Spinal cord (tissue), 10 donors: ENCODE results near the gene CNTN3. TPM values are rescaled to one million over a fixed set of nuclear protein-coding genes. Genes with fewer than 3 reads are reported as not detected.

Experiments
- DNase-seq, 6 donors: peaks; one replicate each; pipeline versions ENCODE4 v3.0.0 to v3.0.0-alpha.2; 2013 to 2015; ENCODE audit warnings: low spot score in 6 of 6, low read depth in 4 of 6
- H3K27ac ChIP-seq: one replicate; pipeline ENCODE4 v1.5.1; 2013; ENCODE audit warnings: low read depth, low read length, control low read depth
- H3K27me3 ChIP-seq: one replicate; pipeline ENCODE4 v1.6.1; 2013; ENCODE audit warnings: low read length; ENCODE audit not compliant: control insufficient read depth, insufficient read depth
- H3K36me3 ChIP-seq: one replicate; pipeline ENCODE4 v1.6.1; 2013; ENCODE audit warnings: low read length; ENCODE audit not compliant: control insufficient read depth, insufficient read depth
- H3K4me1 ChIP-seq: one replicate; pipeline ENCODE4 v1.6.1; 2013; ENCODE audit warnings: low read length; ENCODE audit not compliant: control insufficient read depth, insufficient read depth
- H3K4me3 ChIP-seq: one replicate; pipeline ENCODE4 v1.5.1; 2013; ENCODE audit warnings: low read depth, low read length, control low read depth
- H3K9me3 ChIP-seq: one replicate; pipeline ENCODE4 v1.6.1; 2013; ENCODE audit warnings: low read length; ENCODE audit not compliant: control insufficient read depth, insufficient read depth
- WGBS: methylation state at CpG from one replicate; pipeline ENCODE4 v1.1.5; 2013; ENCODE audit warnings: missing lambda C conversion rate; ENCODE audit not compliant: insufficient coverage; 5-methylcytosine and 5-hydroxymethylcytosine counted together
- polyA plus RNA-seq, 2 donors: library from polyadenylated mRNA; unstranded; fragments of 120-200 nt; gene quantifications; one replicate each; pipeline ENCODE4 v1.2.1, GENCODE V29; 2013; ENCODE audit not compliant: insufficient read length in 2 of 2
- total RNA-seq, 2 donors: library from RNA; depleted of rRNA in 1 of 2; stranded (reverse); fragments of 120-200 nt in 1 of 2; fragments of >200 nt in 1 of 2; gene quantifications; one replicate each; pipeline versions ENCODE4 v1.2.3 to v1.2.4, GENCODE V29; 2013 to 2014
- donor health status: healthy.

CNTN3 gene
- total and polyA plus RNA-seq, 4 donors, result 16.7 to 28.5 (median 22.5) TPM

- Histone ChIP-seq H3K27me3 (peaks cover 8% of the 10 kb centered on the region), H3K36me3 (no peaks in the 10 kb centered on the region), H3K27ac (no peak overlapping the region), H3K4me1 (peaks cover 7% of the 10 kb centered on the region), H3K9me3 (no peaks in the 10 kb centered on the region), H3K4me3 (no peak overlapping the region)
- DNase-seq, result peak in 2 of 6 donors; percentile 53 to 87
- no CpG with 5 or more reads among the region's 3 CpGs for WGBS
Measured at GRCh38 chr3:74617776-74618175, 3.3 kb upstream of the CNTN3 start.

GRCh38 chr3:74613521-74614106, 845 bp downstream of the CNTN3 start:
- Histone ChIP-seq H3K4me1 (peaks cover 7% of the 10 kb centered on the region), H3K27ac (peak overlapping the region; percentile 26), H3K9me3 (no peaks in the 10 kb centered on the region), H3K36me3 (no peaks in the 10 kb centered on the region), H3K27me3 (peaks cover 6% of the 10 kb centered on the region), H3K4me3 (peak overlapping the region; percentile 67)
- peak in 2 of 6 donors; percentile 51 to 56 for DNase-seq
- 11% methylated on average over 15 of the region's 16 CpGs for WGBS

- no peaks in the 10 kb centered on the region for H3K9me3 ChIP-seq
- H3K36me3 ChIP-seq, result no peaks in the 10 kb centered on the region
- no CpG with 5 or more reads among the region's 2 CpGs for WGBS
- H3K4me1 ChIP-seq, result peaks cover 7% of the 10 kb centered on the region
- H3K27ac ChIP-seq, result no peak overlapping the region
- H3K4me3 ChIP-seq, result peak overlapping the region; percentile 67
- H3K27me3 ChIP-seq, result peaks cover 6% of the 10 kb centered on the region
- DNase-seq, result no peak
Measured at GRCh38 chr3:74613060-74613459, 1.4 kb downstream of the CNTN3 start.

GRCh38 chr3:74611206-74611605, 3.3 kb downstream of the CNTN3 start:
- H3K4me3 ChIP-seq, result no peak overlapping the region
- DNase-seq, result no peak
- WGBS, result no CpG with 5 or more reads among the region's 1 CpG
- peaks cover 6% of the 10 kb centered on the region for H3K27me3 ChIP-seq
- H3K27ac ChIP-seq, result no peak overlapping the region
- no peaks in the 10 kb centered on the region for H3K36me3 ChIP-seq
- no peaks in the 10 kb centered on the region for H3K9me3 ChIP-seq
- H3K4me1 ChIP-seq, result peaks cover 7% of the 10 kb centered on the region

- Histone ChIP-seq H3K4me1 (no peaks in the 10 kb centered on the region), H3K36me3 (no peaks in the 10 kb centered on the region), H3K27ac (no peak overlapping the region), H3K4me3 (no peak overlapping the region), H3K27me3 (no peaks in the 10 kb centered on the region), H3K9me3 (no peaks in the 10 kb centered on the region)
- no CpG with 5 or more reads among the region's 2 CpGs for WGBS
- DNase-seq, result no peak
Measured at GRCh38 chr3:74607803-74608202, 6.7 kb downstream of the CNTN3 start.

- no peaks in the 10 kb centered on the region for H3K36me3 ChIP-seq
- WGBS, result 97% methylated on average over 5 of the region's 7 CpGs
Measured at GRCh38 chr3:74606996-74607395, 7.5 kb downstream of the CNTN3 start.

GRCh38 chr3:74605437-74605836, 9.0 kb downstream of the CNTN3 start:
- Histone ChIP-seq H3K36me3 (no peaks in the 10 kb centered on the region), H3K27me3 (no peaks in the 10 kb centered on the region), H3K27ac (no peak overlapping the region), H3K4me3 (no peak overlapping the region), H3K4me1 (no peaks in the 10 kb centered on the region), H3K9me3 (no peaks in the 10 kb centered on the region)
- WGBS, result 83% methylated on average over 2 of the region's 3 CpGs
- no peak for DNase-seq

More at GRCh38 chr3:74606996-74607395, 7.5 kb downstream of the CNTN3 start:
- Histone ChIP-seq H3K4me1 (no peaks in the 10 kb centered on the region), H3K27me3 (no peaks in the 10 kb centered on the region), H3K27ac (no peak overlapping the region), H3K9me3 (no peaks in the 10 kb centered on the region), H3K4me3 (no peak overlapping the region)
- DNase-seq, result no peak

- no peaks in the 10 kb centered on the region for H3K9me3 ChIP-seq
- H3K27ac ChIP-seq, result no peak overlapping the region
- H3K4me3 ChIP-seq, result no peak overlapping the region
- DNase-seq, result no peak
- H3K36me3 ChIP-seq, result no peaks in the 10 kb centered on the region
- H3K27me3 ChIP-seq, result no peaks in the 10 kb centered on the region
- H3K4me1 ChIP-seq, result no peaks in the 10 kb centered on the region
- WGBS, result 100% methylated on average over 1 of the region's 2 CpGs
Measured at GRCh38 chr3:74603292-74603691, 11.2 kb downstream of the CNTN3 start.

GRCh38 chr3:74602471-74602870, 12.0 kb downstream of the CNTN3 start:
- 100% methylated on average over 1 of the region's 2 CpGs for WGBS
- no peak for DNase-seq
- no peak overlapping the region for H3K4me3 ChIP-seq
- no peaks in the 10 kb centered on the region for H3K4me1 ChIP-seq
- no peaks in the 10 kb centered on the region for H3K36me3 ChIP-seq
- no peak overlapping the region for H3K27ac ChIP-seq
- H3K9me3 ChIP-seq, result no peaks in the 10 kb centered on the region
- H3K27me3 ChIP-seq, result no peaks in the 10 kb centered on the region

- Histone ChIP-seq H3K9me3 (no peaks in the 10 kb centered on the region), H3K4me3 (no peak overlapping the region), H3K27ac (no peak overlapping the region), H3K4me1 (no peaks in the 10 kb centered on the region), H3K36me3 (no peaks in the 10 kb centered on the region), H3K27me3 (no peaks in the 10 kb centered on the region)
- DNase-seq, result no peak
- 100% methylated on average over 2 of the region's 2 CpGs for WGBS
Measured at GRCh38 chr3:74601793-74602192, 12.7 kb downstream of the CNTN3 start.
